ENCODE data around the gene OR52D1.

DNA sequence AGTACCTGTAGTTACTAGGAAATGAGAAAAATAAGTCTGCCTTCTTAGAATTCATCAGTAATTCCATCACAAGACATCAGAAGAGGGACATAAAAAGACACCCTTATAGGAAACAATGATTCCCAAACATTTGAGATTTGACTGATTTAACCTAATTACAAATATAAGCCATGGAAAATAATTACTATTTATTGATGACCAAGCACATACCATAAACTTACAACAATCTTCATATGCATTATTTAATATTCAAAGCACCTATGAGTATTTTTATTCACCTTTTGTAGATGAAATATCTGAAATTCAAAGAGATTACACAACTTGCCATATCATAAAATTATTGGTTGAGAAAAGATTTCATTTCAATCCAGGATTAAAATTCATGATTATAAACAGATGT is 14.6 kb upstream of the OR52D1 start:
- TF ChIP-seq, protein P1, sequence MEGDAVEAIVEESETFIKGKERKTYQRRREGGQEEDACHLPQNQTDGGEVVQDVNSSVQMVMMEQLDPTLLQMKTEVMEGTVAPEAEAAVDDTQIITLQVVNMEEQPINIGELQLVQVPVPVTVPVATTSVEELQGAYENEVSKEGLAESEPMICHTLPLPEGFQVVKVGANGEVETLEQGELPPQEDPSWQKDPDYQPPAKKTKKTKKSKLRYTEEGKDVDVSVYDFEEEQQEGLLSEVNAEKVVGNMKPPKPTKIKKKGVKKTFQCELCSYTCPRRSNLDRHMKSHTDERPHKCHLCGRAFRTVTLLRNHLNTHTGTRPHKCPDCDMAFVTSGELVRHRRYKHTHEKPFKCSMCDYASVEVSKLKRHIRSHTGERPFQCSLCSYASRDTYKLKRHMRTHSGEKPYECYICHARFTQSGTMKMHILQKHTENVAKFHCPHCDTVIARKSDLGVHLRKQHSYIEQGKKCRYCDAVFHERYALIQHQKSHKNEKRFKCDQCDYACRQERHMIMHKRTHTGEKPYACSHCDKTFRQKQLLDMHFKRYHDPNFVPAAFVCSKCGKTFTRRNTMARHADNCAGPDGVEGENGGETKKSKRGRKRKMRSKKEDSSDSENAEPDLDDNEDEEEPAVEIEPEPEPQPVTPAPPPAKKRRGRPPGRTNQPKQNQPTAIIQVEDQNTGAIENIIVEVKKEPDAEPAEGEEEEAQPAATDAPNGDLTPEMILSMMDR (optimal IDR thresholded peaks at IDR 0.05 in 1 of 3, IDR thresholded peaks at IDR 0.05 in 1 of 3, conservative IDR thresholded peaks at IDR 0.05 in 1 of 3; ENCODE audit: extremely low read depth in 1 of 3, insufficient read depth in 2 of 3, low read length in 3 of 3): no peak
- TF ChIP-seq EZH2 (IDR thresholded peaks at IDR 0.05; ENCODE audit: low read length): no peak
